Liver (tissue), 3 donors: Measurements from ENCODE around the gene LHPP.

Source experiments
- CTCF ChIP-seq: fragments of 150-350 bp; IDR thresholded peaks from 2 replicates; pipeline ENCODE4 v1.5.1; 2017; ENCODE audit warnings: improper control_type of control experiment, low read depth, low read length; ENCODE audit not compliant: missing input control
- REST ChIP-seq: IDR thresholded peaks from 2 replicates; pipeline ENCODE4 v1.6.1; 2016; ENCODE audit warnings: antibody characterized with exemption, mild to moderate bottlenecking
- SP1 ChIP-seq: IDR thresholded peaks from 2 replicates; pipeline ENCODE4 v1.6.1; 2018; ENCODE audit warnings: antibody characterized with exemption, mild to moderate bottlenecking
- TAF1 ChIP-seq: conservative IDR thresholded peaks from 2 replicates; pipeline ENCODE4 v1.6.1; 2016; ENCODE audit warnings: antibody characterized with exemption, mild to moderate bottlenecking
- YY1 ChIP-seq: IDR thresholded peaks from 2 replicates; pipeline ENCODE4 v1.6.1; 2016; ENCODE audit warnings: antibody characterized with exemption, mild to moderate bottlenecking
- ZBTB33 ChIP-seq: IDR thresholded peaks from 2 replicates; pipeline ENCODE4 v1.6.1; 2016; ENCODE audit warnings: antibody characterized with exemption
- TF ChIP-seq, protein P1 (sequence below): IDR thresholded peaks from 2 replicates; pipeline ENCODE4 v1.6.1; 2016; ENCODE audit warnings: antibody characterized with exemption
- donor health status: healthy.
- donor health status: healthy.

- TF ChIP-seq CTCF (no peak), ZBTB33 (no peak), SP1 (no peak), TAF1 (no peak), REST (no peak), YY1 (no peak)
- TF ChIP-seq, protein P1, sequence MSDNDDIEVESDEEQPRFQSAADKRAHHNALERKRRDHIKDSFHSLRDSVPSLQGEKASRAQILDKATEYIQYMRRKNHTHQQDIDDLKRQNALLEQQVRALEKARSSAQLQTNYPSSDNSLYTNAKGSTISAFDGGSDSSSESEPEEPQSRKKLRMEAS = no peak
These were observed 104.7 kb downstream of the LHPP start for GRCh38 chr10:124566222-124566888.
